Measurements from ENCODE around the gene SPHK1. TPM values are rescaled to one million over a fixed set of nuclear protein-coding genes. Genes with fewer than 3 reads are reported as not detected.

The SPHK1 gene
- total and polyA plus RNA-seq, 2 experiments from 2014 or later, result 72.3 to 113 TPM

- Histone ChIP-seq H3K79me2 (ENCODE audit: insufficient read depth) (peaks cover 34% of the 10 kb centered on the region), H3K9ac (no peak overlapping the region), H3K9me2 (ENCODE audit: insufficient read depth) (no peaks in the 10 kb centered on the region), H3K4me3 (no peak overlapping the region), H3K36me3 (ENCODE audit: low read depth) (peaks cover 9% of the 10 kb centered on the region; the same call in 1 of the 2 replicates), H3K4me1 (ENCODE audit: insufficient read depth) (peaks cover 10% of the 10 kb centered on the region), H3F3A (ENCODE audit: insufficient read depth) (peaks cover 27% of the 10 kb centered on the region), H2AFZ (no peak overlapping the region), H4K20me1 (ENCODE audit: insufficient read depth) (no peaks in the 10 kb centered on the region), H3K9me3 (ENCODE audit: low read depth) (no peaks in the 10 kb centered on the region), H3K4me2 (ENCODE audit: unreplicated experiment) (no peak overlapping the region), H3K27me3 (replicated peaks; ENCODE audit: insufficient read depth) (no peaks in the 10 kb centered on the region), H3K27ac (peak overlapping the region; percentile 7; the same call in 1 of the 2 replicates)
- peak; percentile 35 for DNase-seq
- in situ Hi-C loops (cut with MboI), result no loop called here
- WGBS, 2 experiments (ENCODE audit: low coverage in 1 of 2, low lambda C conversion rate in 2 of 2, missing lambda C conversion rate in 2 of 2), result 70 to 76% methylated on average over 11 of the region's 11 CpGs
- TF ChIP-seq EZH2phosphoT487 (IDR thresholded peaks at IDR 0.05; ENCODE audit: insufficient read depth, low read depth) (no peak), EZH2 (IDR thresholded peaks at IDR 0.05; ENCODE audit: insufficient read depth, poor library complexity, severe bottlenecking) (no peak)
Measured at GRCh38 chr17:76390003-76390421, 5.6 kb downstream of the SPHK1 start.

DNA sequence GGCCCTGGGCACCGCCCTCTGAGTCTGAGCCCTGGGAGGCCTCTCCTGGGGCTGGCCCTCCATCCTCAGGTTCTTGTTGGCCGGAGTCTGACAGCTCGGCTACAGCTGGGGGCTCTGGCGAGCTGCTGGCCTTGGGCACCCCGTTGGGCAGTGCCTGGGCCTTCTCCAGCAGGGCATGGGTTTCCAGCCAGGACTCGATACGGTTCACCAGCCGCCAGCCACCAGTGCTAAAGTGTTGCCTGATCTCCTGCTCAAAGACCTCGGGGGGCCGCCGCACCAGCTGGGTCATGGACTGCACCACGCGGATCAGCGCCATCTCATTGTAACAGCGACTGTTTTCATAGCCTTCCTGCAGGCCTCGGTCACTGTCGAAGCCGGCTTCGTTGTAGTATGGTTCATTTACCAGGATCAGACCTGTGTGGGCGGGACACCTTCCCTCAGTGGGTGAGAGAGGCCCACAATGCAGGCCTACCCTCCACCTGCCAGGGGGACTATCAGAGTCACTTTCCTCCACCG lies 6.8 kb downstream of the SPHK1 start:
- H3F3A ChIP-seq (ENCODE audit: insufficient read depth), result peaks cover 27% of the 10 kb centered on the region
- no peak overlapping the region for H3K27ac ChIP-seq
- 93 to 94% methylated on average over 19 to 21 of the region's 21 CpGs for WGBS, 2 experiments (ENCODE audit: low coverage in 1 of 2, low lambda C conversion rate in 2 of 2, missing lambda C conversion rate in 2 of 2)
- TF ChIP-seq EZH2 (IDR thresholded peaks at IDR 0.05; ENCODE audit: insufficient read depth, poor library complexity, severe bottlenecking) (no peak), EZH2phosphoT487 (IDR thresholded peaks at IDR 0.05; ENCODE audit: insufficient read depth, low read depth) (no peak)
- no peaks in the 10 kb centered on the region for H3K9me2 ChIP-seq (ENCODE audit: insufficient read depth)
- in situ Hi-C loops (cut with MboI), result no loop called here
- H2AFZ ChIP-seq, result no peak overlapping the region
- H3K4me1 ChIP-seq (ENCODE audit: insufficient read depth), result peaks cover 9% of the 10 kb centered on the region
- H3K27me3 ChIP-seq (replicated peaks; ENCODE audit: insufficient read depth), result no peaks in the 10 kb centered on the region
- DNase-seq, result no peak
- peaks cover 22% of the 10 kb centered on the region for H3K79me2 ChIP-seq (ENCODE audit: insufficient read depth)
- no peak overlapping the region for H3K4me3 ChIP-seq
- H3K36me3 ChIP-seq (ENCODE audit: low read depth), result peaks cover 9% of the 10 kb centered on the region; the same call in 1 of the 2 replicates
- H4K20me1 ChIP-seq (ENCODE audit: insufficient read depth), result no peaks in the 10 kb centered on the region
- H3K9me3 ChIP-seq (ENCODE audit: low read depth), result no peaks in the 10 kb centered on the region
- no peak overlapping the region for H3K4me2 ChIP-seq (ENCODE audit: unreplicated experiment)
- no peak overlapping the region for H3K9ac ChIP-seq

DNA sequence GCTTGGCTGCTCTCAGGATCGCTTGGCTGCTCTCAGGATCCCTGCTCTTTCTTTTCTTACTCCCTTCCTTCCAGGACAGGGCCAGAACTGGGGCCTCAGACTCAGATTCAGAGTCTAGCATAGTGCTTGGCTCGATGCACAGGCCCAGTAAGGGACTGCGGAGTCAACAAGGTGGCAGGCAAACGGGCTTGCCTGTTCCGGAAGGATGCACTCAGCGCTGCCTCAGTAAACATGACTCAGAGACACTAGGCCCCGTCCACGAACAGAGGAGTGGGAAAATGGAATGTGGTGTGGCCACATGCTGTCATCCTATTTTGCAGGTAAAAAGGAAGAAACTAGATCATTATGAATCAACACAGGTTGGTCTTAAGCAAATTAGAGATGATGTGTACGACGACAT lies 9.8 kb downstream of the SPHK1 start:
- H3K4me3 ChIP-seq, result no peak overlapping the region
- H3K4me2 ChIP-seq (ENCODE audit: unreplicated experiment), result no peak overlapping the region
- H3K79me2 ChIP-seq (ENCODE audit: insufficient read depth), result no peaks in the 10 kb centered on the region
- TF ChIP-seq EZH2phosphoT487 (IDR thresholded peaks at IDR 0.05; ENCODE audit: insufficient read depth, low read depth), result no peak
- TF ChIP-seq EZH2 (IDR thresholded peaks at IDR 0.05; ENCODE audit: insufficient read depth, poor library complexity, severe bottlenecking), result no peak
- H3K9ac ChIP-seq, result no peak overlapping the region
- H4K20me1 ChIP-seq (ENCODE audit: insufficient read depth), result no peaks in the 10 kb centered on the region
- WGBS, 2 experiments (ENCODE audit: low coverage in 1 of 2, low lambda C conversion rate in 2 of 2, missing lambda C conversion rate in 2 of 2), result 92 to 93% methylated on average over 10 of the region's 10 CpGs
- H3F3A ChIP-seq (ENCODE audit: insufficient read depth), result peaks cover 8% of the 10 kb centered on the region
- H2AFZ ChIP-seq, result no peak overlapping the region
- H3K9me3 ChIP-seq (ENCODE audit: low read depth), result no peaks in the 10 kb centered on the region
- no peaks in the 10 kb centered on the region for H3K4me1 ChIP-seq (ENCODE audit: insufficient read depth)
- H3K27ac ChIP-seq, result no peak overlapping the region
- in situ Hi-C loops (cut with MboI), result no loop called here
- peaks cover 6% of the 10 kb centered on the region; the same call in 1 of the 2 replicates for H3K36me3 ChIP-seq (ENCODE audit: low read depth)
- DNase-seq, result no peak
- H3K9me2 ChIP-seq (ENCODE audit: insufficient read depth), result no peaks in the 10 kb centered on the region
- no peaks in the 10 kb centered on the region for H3K27me3 ChIP-seq (replicated peaks; ENCODE audit: insufficient read depth)

DNA sequence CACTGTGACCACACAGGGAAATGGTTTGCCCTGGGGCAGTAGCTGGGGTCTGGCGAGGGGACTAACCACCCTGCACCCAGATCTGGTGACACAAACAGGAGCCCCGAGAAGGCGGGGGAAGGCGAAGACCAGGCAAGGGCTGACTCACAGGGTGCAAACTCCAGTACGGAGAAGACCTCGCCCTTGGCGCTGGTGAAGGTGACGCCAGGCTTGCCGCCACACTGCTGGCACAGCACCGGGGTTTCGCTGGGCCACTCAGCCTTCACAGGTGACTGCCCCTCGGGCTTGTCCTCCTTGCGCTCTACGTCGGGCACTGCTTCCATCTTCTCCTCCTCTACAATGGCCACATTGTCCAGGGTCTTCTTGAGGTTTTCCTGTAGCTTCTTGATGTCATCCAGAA lies 11.6 kb downstream of the SPHK1 start:
- Histone ChIP-seq H3K9me2 (ENCODE audit: insufficient read depth) (no peaks in the 10 kb centered on the region), H2AFZ (no peak overlapping the region), H3K27ac (no peak overlapping the region), H3K4me3 (no peak overlapping the region), H3K9me3 (ENCODE audit: low read depth) (no peaks in the 10 kb centered on the region), H3K79me2 (ENCODE audit: insufficient read depth) (no peaks in the 10 kb centered on the region), H3K4me2 (ENCODE audit: unreplicated experiment) (no peak overlapping the region), H3K27me3 (replicated peaks; ENCODE audit: insufficient read depth) (no peaks in the 10 kb centered on the region), H3K36me3 (ENCODE audit: low read depth) (peaks cover 6% of the 10 kb centered on the region; the same call in 1 of the 2 replicates), H3F3A (ENCODE audit: insufficient read depth) (no peaks in the 10 kb centered on the region), H3K9ac (no peak overlapping the region), H3K4me1 (ENCODE audit: insufficient read depth) (no peaks in the 10 kb centered on the region), H4K20me1 (ENCODE audit: insufficient read depth) (no peaks in the 10 kb centered on the region)
- TF ChIP-seq EZH2 (IDR thresholded peaks at IDR 0.05; ENCODE audit: insufficient read depth, poor library complexity, severe bottlenecking), result no peak
- TF ChIP-seq EZH2phosphoT487 (IDR thresholded peaks at IDR 0.05; ENCODE audit: insufficient read depth, low read depth), result no peak
- DNase-seq, result no peak
- in situ Hi-C loops (cut with MboI), result loop anchor here (5.0 kb wide), 1 partner anchor 94 kb away; no protein-coding TSS in a partner anchor
- 95 to 97% methylated on average over 15 of the region's 15 CpGs for WGBS, 2 experiments (ENCODE audit: low coverage in 1 of 2, low lambda C conversion rate in 2 of 2, missing lambda C conversion rate in 2 of 2)
